Erythroblast (primary cell): Measurements from ENCODE around the gene ZNF862.

Experiments
- GATA1 ChIP-seq: IDR thresholded peaks from 2 replicates; pipeline ENCODE4 v1.6.1; 2011; ENCODE audit warnings: low read depth, mild to moderate bottlenecking, control low read depth, low read length, moderate library complexity
- POLR2A ChIP-seq: IDR thresholded peaks from 2 replicates; pipeline ENCODE4 v1.6.1; 2011; ENCODE audit warnings: mild to moderate bottlenecking, low read length

DNA sequence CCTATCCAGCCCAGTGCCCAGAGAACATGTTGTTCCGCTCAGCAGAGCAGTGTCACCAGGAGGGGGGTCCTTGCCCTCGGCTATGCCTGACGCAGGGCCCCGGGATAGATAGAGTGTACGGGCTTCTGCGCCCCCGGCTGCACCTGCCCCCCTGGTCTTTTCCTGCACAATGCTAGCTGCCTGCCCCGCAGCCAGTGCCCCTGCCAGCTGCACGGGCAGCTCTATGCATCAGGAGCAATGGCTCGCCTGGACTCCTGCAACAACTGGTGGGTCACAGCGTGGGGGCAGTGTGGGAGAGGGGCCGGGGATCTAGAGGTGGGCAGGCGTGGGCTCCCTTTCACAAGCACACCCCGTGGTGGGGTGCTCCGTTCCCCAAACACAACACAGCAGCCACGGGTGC is 31.4 kb upstream of the ZNF862 start:
- TF ChIP-seq POLR2A: no peak
- no peak for TF ChIP-seq GATA1
